ENCODE measurements around the gene MYPOP.
"Not testable (repeated sequence)": the region's sequence is repeated elsewhere in the genome, so short reads cannot be mapped to it uniquely, and the experiment has no call there.

MYPOP gene

GRCh38 chr19:45867241-45867640 lies 35.2 kb downstream of the MYPOP start:
- peaks cover 14% of the 10 kb centered on the region; the same call in 1 of the 2 replicates for H3K4me1 ChIP-seq (ENCODE audit: insufficient read depth, low read length)
- H3K9me3 ChIP-seq (ENCODE audit: insufficient read depth, low read depth, low read length); H3K9ac ChIP-seq (ENCODE audit: low read depth, low read length); H3K27me3 ChIP-seq (ENCODE audit: insufficient read depth, low read length); H3K36me3 ChIP-seq (ENCODE audit: insufficient read depth, low read length); H3K27ac ChIP-seq (ENCODE audit: low read depth, low read length); H3K4me3 ChIP-seq (ENCODE audit: low read length): not testable (repeated sequence)
- 82% methylated on average over 4 of the region's 4 CpGs for WGBS

DNA sequence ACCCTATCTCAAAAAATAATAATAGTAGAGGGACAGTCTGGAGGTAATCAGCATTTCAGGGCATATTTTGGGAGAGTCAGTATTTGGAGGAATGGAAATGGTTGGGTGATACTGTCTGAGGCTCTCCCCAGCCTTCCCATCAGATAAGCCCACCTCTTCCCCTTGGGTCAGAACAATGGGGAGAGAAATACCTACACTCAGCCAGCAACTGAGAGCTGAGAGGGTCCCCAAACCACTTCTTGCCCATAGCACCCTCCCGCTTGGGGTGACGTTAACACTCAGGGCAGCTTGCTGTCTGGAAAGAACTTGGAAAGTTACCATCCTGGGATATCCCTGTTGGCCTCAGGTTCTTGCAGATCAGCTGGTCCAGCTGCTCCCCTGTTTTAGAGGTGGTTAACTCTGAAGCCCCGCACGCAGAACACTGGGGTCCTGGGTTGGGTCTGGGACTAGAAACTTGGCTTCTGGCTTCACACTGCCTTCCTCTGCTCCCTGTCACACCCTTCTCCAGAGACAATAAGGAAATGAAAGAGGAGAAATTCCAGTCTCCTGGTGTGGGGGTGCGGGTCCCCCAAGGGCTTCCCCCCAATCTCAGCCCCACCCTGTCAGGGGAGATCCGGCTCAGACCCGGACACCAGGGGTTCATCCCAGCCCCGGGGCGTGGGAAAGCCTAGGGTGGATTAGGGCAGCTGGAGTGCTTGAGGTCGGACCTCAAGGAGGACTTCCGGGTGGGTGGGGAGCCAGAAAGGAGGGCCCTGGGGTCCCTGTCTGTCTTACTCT lies 35.8 kb downstream of the MYPOP start:
- Histone ChIP-seq H3K9ac (ENCODE audit: low read depth, low read length) (no peak overlapping the region), H3K27ac (ENCODE audit: low read depth, low read length) (no peak overlapping the region), H3K36me3 (ENCODE audit: insufficient read depth, low read length) (0 out of 2 replicates have a peak, but pooled peaks cover under 1% of the 10 kb centered on the region), H3K4me3 (ENCODE audit: low read length) (no peak overlapping the region), H3K4me1 (ENCODE audit: insufficient read depth, low read length) (peaks cover 14% of the 10 kb centered on the region; the same call in 1 of the 2 replicates), H3K27me3 (ENCODE audit: insufficient read depth, low read length) (peaks cover 3% of the 10 kb centered on the region; the same call in 1 of the 2 replicates), H3K9me3 (ENCODE audit: insufficient read depth, low read depth, low read length) (no peaks in the 10 kb centered on the region)
- WGBS = 77% methylated on average over 9 of the region's 11 CpGs

- no peaks in the 10 kb centered on the region for H3K9me3 ChIP-seq (ENCODE audit: insufficient read depth, low read depth, low read length)
- H3K9ac ChIP-seq (ENCODE audit: low read depth, low read length) = no peak overlapping the region; the same call in 1 of the 2 replicates
- H3K36me3 ChIP-seq (ENCODE audit: insufficient read depth, low read length) = peaks cover 6% of the 10 kb centered on the region; the same call in 1 of the 2 replicates
- H3K27ac ChIP-seq (ENCODE audit: low read depth, low read length) = no peak overlapping the region
- H3K27me3 ChIP-seq (ENCODE audit: insufficient read depth, low read length) = peaks cover 3% of the 10 kb centered on the region; the same call in 1 of the 2 replicates
- 76% methylated on average over 8 of the region's 9 CpGs for WGBS
- peak overlapping the region; percentile 67 for H3K4me3 ChIP-seq (ENCODE audit: low read length)
- peaks cover 14% of the 10 kb centered on the region; the same call in 1 of the 2 replicates for H3K4me1 ChIP-seq (ENCODE audit: insufficient read depth, low read length)
Observed at GRCh38 chr19:45865269-45865948, 37.0 kb downstream of the MYPOP start.

GRCh38 chr19:45864629-45865082 lies 37.8 kb downstream of the MYPOP start:
- 12% methylated on average over 12 of the region's 12 CpGs for WGBS
- Histone ChIP-seq H3K4me3 (ENCODE audit: low read length) (peak overlapping the region; percentile 67), H3K9ac (ENCODE audit: low read depth, low read length) (peak overlapping the region; percentile 86), H3K27me3 (ENCODE audit: insufficient read depth, low read length) (peaks cover 3% of the 10 kb centered on the region; the same call in 1 of the 2 replicates), H3K27ac (ENCODE audit: low read depth, low read length) (peak overlapping the region; percentile 63), H3K9me3 (ENCODE audit: insufficient read depth, low read depth, low read length) (no peaks in the 10 kb centered on the region), H3K36me3 (ENCODE audit: insufficient read depth, low read length) (peaks cover 13% of the 10 kb centered on the region), H3K4me1 (ENCODE audit: insufficient read depth, low read length) (peaks cover 14% of the 10 kb centered on the region; the same call in 1 of the 2 replicates)

- Histone ChIP-seq H3K9me3 (ENCODE audit: insufficient read depth, low read depth, low read length) (no peaks in the 10 kb centered on the region), H3K4me3 (ENCODE audit: low read length) (peak within 1 kb of the TSS; percentile 67), H3K27ac (ENCODE audit: low read depth, low read length) (peak within 1 kb of the TSS; percentile 63), H3K36me3 (ENCODE audit: insufficient read depth, low read length) (peaks cover 19% of the 10 kb centered on the region), H3K4me1 (ENCODE audit: insufficient read depth, low read length) (peaks cover 14% of the 10 kb centered on the region; the same call in 1 of the 2 replicates), H3K9ac (ENCODE audit: low read depth, low read length) (peak within 1 kb of the TSS; percentile 86), H3K27me3 (ENCODE audit: insufficient read depth, low read length) (peaks cover 3% of the 10 kb centered on the region; the same call in 1 of the 2 replicates)
- WGBS = under 1% methylated on average over 71 of the region's 71 CpGs
Observed at GRCh38 chr19:45863840-45864628, 38.4 kb downstream of the MYPOP start, which contains the start of gene FOXA3. FOXA3 (plus strand) TSS chr19:45864326; CDS start chr19:45864457, 131 bp downstream.

DNA sequence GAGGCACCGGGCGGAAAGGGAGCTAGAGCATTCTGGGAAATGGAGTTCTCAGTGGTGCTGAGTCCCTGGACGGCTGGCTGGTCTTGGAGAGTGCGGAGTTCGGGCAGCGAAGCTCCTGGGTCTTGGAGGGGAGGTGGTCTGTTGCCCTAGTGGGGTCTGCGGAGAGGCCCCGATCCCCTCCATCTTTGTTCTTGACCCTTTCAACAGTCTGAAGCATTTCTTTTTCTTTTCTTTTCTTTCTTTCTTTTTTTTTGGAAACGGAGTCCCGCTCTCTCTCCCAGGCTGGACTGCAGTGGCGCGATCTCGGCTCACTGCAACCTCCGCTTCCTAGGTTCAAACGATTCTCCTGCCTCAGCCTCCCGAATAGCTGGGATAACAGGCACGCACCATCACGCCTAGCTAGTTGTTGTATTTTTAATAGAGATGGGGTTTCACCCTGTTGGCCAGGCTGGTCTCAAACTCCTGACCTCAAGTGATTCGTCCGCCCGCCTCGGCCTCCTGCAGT lies 39.0 kb downstream of the MYPOP start:
- Histone ChIP-seq H3K9ac (ENCODE audit: low read depth, low read length) (no peak overlapping the region), H3K36me3 (ENCODE audit: insufficient read depth, low read length) (peaks cover 24% of the 10 kb centered on the region), H3K9me3 (ENCODE audit: insufficient read depth, low read depth, low read length) (no peaks in the 10 kb centered on the region), H3K27ac (ENCODE audit: low read depth, low read length) (no peak overlapping the region; the same call in 1 of the 2 replicates), H3K4me1 (ENCODE audit: insufficient read depth, low read length) (peaks cover 14% of the 10 kb centered on the region; the same call in 1 of the 2 replicates), H3K4me3 (ENCODE audit: low read length) (peak overlapping the region; percentile 67), H3K27me3 (ENCODE audit: insufficient read depth, low read length) (peaks cover 3% of the 10 kb centered on the region; the same call in 1 of the 2 replicates)
- WGBS = 7% methylated on average over 22 of the region's 22 CpGs

- Histone ChIP-seq H3K9me3 (ENCODE audit: insufficient read depth, low read depth, low read length) (no peaks in the 10 kb centered on the region), H3K4me1 (ENCODE audit: insufficient read depth, low read length) (peaks cover 14% of the 10 kb centered on the region; the same call in 1 of the 2 replicates), H3K36me3 (ENCODE audit: insufficient read depth, low read length) (peaks cover 28% of the 10 kb centered on the region), H3K27me3 (ENCODE audit: insufficient read depth, low read length) (peaks cover 3% of the 10 kb centered on the region; the same call in 1 of the 2 replicates), H3K4me3 (ENCODE audit: low read length) (peak within 1 kb of the TSS; percentile 67), H3K27ac (ENCODE audit: low read depth, low read length) (peak within 1 kb of the TSS; percentile 86), H3K9ac (ENCODE audit: low read depth, low read length) (peak within 1 kb of the TSS; percentile 86)
- WGBS = under 1% methylated on average over 65 of the region's 65 CpGs
Observed at GRCh38 chr19:45862564-45863334, 39.7 kb downstream of the MYPOP start, which contains the start of gene SYMPK. SYMPK (minus strand) TSS chr19:45863147; CDS start chr19:45854495, 8,652 bp downstream.

DNA sequence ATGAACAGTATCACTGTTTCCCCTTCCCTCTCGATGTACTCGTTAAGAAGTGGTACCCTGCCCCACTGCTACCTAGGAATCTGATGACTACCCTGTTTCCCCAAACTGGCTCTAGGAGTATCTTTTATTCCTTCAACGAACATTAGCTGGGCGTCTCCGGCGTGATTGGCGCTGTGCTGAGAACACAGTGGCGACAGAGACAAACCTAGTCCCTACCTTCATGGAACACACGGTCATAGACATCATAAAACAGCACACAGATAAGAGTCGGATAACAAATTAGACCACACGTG lies 40.2 kb downstream of the MYPOP start:
- Histone ChIP-seq H3K27me3 (ENCODE audit: insufficient read depth, low read length) (peaks cover 3% of the 10 kb centered on the region; the same call in 1 of the 2 replicates), H3K4me1 (ENCODE audit: insufficient read depth, low read length) (peaks cover 14% of the 10 kb centered on the region; the same call in 1 of the 2 replicates), H3K9me3 (ENCODE audit: insufficient read depth, low read depth, low read length) (no peaks in the 10 kb centered on the region), H3K9ac (ENCODE audit: low read depth, low read length) (peak overlapping the region; percentile 86), H3K4me3 (ENCODE audit: low read length) (peak overlapping the region; percentile 67), H3K27ac (ENCODE audit: low read depth, low read length) (peak overlapping the region; percentile 86), H3K36me3 (ENCODE audit: insufficient read depth, low read length) (peaks cover 28% of the 10 kb centered on the region)
- WGBS = 3% methylated on average over 11 of the region's 11 CpGs

- H3K27me3 ChIP-seq (ENCODE audit: insufficient read depth, low read length) = peaks cover 3% of the 10 kb centered on the region; the same call in 1 of the 2 replicates
- H3K9me3 ChIP-seq (ENCODE audit: insufficient read depth, low read depth, low read length) = no peaks in the 10 kb centered on the region
- no peak overlapping the region for H3K27ac ChIP-seq (ENCODE audit: low read depth, low read length)
- H3K9ac ChIP-seq (ENCODE audit: low read depth, low read length) = no peak overlapping the region
- WGBS = 91% methylated on average over 13 of the region's 15 CpGs
- no peak overlapping the region for H3K4me3 ChIP-seq (ENCODE audit: low read length)
- 0 out of 2 replicates have a peak, but pooled peaks cover 7% of the 10 kb centered on the region for H3K4me1 ChIP-seq (ENCODE audit: insufficient read depth, low read length)
- peaks cover 36% of the 10 kb centered on the region for H3K36me3 ChIP-seq (ENCODE audit: insufficient read depth, low read length)
Observed at GRCh38 chr19:45860359-45861259, 41.8 kb downstream of the MYPOP start.
